Right ventricle myocardium inferior (tissue), 1 donor: Measurements from ENCODE around the gene ECT2. TPM values are rescaled to one million over a fixed set of nuclear protein-coding genes. Genes with fewer than 3 reads are reported as not detected.
"Not testable (repeated sequence)": the region's sequence is repeated elsewhere in the genome, so short reads cannot be mapped to it uniquely, and the experiment has no call there.

ENCODE experiments used
- ATAC-seq: fragments of 200-7000 bp; cut with Tn5 transposase; one replicate; pipeline ENCODE4 v1.9.1; 2020; ENCODE audit warnings: mild to moderate bottlenecking, moderate library complexity
- DNase-seq: peaks from one replicate; pipeline ENCODE4 v3.0.0; 2021; ENCODE audit errors: missing footprints
- intact Hi-C: fragments of 100-400 bp; cut with DNase I; formaldehyde crosslinking; loops from one replicate; pipeline ENCODE4 v1.11.0; 2022
- total RNA-seq: library from RNA; stranded (reverse); fragmentation: NEBNext Ultra II Directional; extraction: Animal tissue kit (Norgen Biotek cat#: 25700); gene quantifications from one replicate; pipeline ENCODE4 v1.2.1, GENCODE V29; 2021
- donor health status: DM: no; HTN: yes; CAD: no; lungs with severe emphysema.

The ECT2 gene
- total RNA-seq, 1 donor from 2014 or later, result 6.3 TPM

GRCh38 chr3:172799246-172799645 is 48.7 kb downstream of the ECT2 start:
- intact Hi-C loops, result no loop called here
- no peak for ATAC-seq
- no peak for DNase-seq

GRCh38 chr3:172800156-172800555 is 49.6 kb downstream of the ECT2 start:
- ATAC-seq, result no peak
- no peak for DNase-seq
- intact Hi-C loops, result no loop called here

DNA sequence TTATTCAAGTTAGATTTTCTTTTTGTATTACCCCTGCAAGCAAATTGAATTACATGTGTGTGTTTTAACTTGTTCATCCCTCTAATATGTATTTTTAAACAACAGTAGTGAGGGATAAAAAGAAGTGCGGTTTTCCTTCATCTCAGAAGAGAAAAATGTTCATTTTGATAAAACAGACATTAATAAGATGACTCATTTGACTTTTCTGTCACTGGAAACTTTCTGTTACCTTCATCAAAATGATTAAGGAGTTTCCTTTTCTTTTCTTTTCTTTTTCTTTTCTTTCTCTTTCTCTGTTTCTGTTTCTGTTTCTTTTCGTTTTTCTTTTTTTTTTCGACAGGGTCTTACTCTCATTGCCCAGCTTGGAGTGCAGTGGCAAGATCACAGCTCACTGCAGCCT is 53.0 kb downstream of the ECT2 start:
- no peak for DNase-seq
- no peak for ATAC-seq
- intact Hi-C loops, result no loop called here

DNA sequence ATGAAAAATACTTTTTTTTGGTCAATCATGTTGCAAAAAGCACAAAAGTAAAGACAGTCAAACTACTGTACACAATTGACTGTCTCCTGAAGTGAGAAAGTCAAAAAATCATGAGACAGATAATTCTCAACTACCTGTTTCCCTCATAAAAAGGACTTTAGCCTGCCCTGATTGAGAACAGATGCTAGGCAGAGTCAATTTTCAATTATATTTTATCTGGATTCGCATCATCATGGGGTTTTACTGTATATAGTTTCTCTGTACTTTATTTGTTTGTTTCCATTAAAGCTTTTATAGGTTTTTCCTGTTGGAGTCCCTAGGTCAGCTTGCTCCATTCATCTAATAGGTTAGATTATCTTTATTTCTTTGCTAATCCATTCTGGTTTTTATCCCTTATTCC is 53.8 kb downstream of the ECT2 start:
- ATAC-seq, result no peak
- intact Hi-C loops, result no loop called here
- DNase-seq, result no peak

DNA sequence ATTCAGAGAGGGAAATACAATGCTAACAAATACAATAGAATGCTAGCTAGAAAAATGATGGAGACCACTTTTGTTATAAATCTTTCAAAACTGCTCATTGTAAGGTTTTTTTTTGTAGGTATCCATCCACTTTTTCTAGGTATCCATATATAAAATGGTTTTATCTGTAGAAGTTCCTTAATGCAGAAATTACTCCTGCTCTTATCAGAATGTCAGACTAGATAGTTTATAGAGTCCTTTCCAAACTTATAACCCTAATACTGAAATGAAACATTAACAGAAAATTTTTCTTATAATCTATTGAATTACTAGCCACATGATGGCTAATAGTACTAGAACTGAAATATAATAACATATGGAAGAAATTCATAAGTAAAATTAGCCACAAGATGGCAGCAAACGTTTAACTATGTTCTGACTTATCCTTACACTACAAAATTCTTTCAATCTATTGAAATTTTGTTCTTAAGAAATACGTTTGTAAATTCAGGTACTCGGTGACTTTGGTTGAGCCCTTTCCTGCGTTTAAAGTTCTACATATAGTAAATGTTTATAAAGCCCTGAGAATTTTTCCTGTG is 58.5 kb downstream of the ECT2 start:
- DNase-seq (no peak), ATAC-seq (no peak)
- intact Hi-C loops, result loop anchor here (5.0 kb wide), 1 partner anchor 743 kb away; no protein-coding TSS in a partner anchor

DNA sequence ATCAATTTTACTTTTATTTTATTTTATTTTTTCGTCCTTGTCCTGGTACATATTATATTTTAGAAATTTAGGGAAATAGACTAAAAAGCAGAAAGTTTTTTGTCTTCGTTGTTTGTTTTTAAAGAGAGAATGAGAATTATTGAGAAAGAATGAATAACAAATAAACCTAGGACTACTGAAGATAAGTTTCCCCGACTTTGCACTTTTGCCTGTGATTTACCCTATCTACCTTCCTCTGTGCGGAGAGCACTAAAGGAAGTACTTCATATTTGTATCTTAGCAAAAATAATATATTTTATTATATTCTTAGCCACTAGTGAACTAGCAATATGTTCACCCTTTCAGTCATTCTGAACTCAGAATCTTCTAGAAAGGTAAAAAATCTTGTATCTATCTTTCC is 60.6 kb downstream of the ECT2 start:
- DNase-seq, result no peak
- no peak for ATAC-seq
- intact Hi-C loops, result loop anchor here (5.0 kb wide), 1 partner anchor 586 kb away; the partner anchor contains the start of gene NLGN1

GRCh38 chr3:172813462-172813861 is 62.9 kb downstream of the ECT2 start:
- intact Hi-C loops, result loop anchor here (5.0 kb wide), 1 partner anchor 584 kb away; the partner anchor contains the start of gene NLGN1
- ATAC-seq, result no peak
- DNase-seq, result no peak

DNA sequence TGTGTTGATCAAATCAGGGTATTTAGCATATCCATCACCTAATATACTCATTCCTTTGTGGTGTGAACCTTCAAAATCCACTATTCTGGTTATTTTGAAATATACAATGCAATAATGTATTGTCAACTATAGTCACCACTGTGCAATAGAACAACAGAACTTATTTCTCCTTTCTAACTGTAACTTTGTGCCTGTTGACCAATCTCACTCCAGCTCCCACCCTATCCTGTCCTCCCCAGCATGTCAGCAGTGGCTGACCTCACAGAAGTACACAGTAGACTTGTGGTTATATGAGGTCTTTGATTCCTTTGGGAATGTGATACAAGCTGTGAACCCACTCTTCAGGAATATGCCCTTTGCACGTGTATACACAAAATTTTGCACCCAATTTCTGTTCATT is 64.2 kb downstream of the ECT2 start:
- intact Hi-C loops, result loop anchor here (5.0 kb wide), 1 partner anchor 583 kb away; the partner anchor contains the start of gene NLGN1
- DNase-seq (no peak), ATAC-seq (no peak)

GRCh38 chr3:172815857-172816256 is 65.3 kb downstream of the ECT2 start:
- ATAC-seq (peak; percentile 78), DNase-seq (no peak)
- intact Hi-C loops, result no loop called here

- ATAC-seq, result no peak
Observed at GRCh38 chr3:172816281-172816680, 65.8 kb downstream of the ECT2 start.

DNA sequence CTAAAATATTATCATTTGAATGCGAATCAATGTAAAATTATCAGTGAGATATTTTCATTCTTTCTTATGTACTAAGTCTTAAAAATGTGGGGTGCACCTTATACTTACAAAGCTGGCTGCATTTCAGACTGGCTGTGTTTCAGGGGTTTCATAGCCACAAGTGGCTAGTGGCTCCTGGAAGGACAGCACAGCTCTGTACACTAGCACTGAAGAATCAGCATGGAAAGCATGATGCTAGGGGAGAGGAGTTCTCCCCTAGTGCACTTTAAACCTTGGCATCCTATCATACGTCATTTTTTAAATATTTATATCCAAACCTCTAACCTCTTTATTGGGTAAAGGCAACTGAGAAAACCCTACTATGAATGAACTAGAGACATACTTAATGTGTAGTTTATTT is 66.4 kb downstream of the ECT2 start:
- DNase-seq (no peak), ATAC-seq (no peak)
- intact Hi-C loops, result no loop called here

More at GRCh38 chr3:172816281-172816680, 65.8 kb downstream of the ECT2 start:
- no peak for DNase-seq
- intact Hi-C loops, result no loop called here

DNA sequence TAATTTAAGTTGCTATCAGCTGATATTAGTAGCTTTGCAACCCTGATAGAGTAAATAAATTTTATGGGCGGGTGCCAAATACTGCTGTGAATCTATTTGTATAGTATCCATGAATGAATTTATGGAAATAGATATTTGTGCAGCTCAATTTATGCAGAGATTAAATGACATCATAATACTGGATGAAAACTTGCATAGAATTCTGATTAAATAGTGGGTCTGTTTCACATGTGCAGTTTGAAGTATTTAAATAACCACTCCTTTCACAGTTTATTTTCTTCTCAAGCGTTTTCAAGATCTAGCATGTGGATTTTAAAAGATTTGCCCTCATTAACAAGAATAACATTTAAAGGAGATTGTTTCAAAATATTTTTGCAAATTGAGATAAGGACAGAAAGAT is 70.0 kb downstream of the ECT2 start:
- ATAC-seq, result no peak
- no peak for DNase-seq
- intact Hi-C loops, result no loop called here

DNA sequence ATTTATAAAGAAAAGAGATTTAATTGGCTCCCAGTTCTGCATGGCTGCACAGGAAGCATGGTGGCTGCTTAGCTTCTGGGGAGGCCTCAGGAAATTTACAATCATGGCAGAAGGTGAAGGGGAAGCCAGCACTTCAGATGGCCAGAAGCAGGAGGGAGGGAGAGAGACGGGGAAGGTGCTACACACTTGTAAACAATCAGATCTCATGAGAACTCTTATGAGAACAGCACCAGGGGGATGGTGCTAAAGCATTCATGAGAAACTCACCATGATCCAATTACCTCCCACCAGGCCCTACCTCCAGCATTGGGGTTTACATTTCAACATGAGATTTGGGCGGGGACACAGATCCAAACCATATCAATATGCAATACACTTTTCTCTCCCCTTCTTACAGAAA is 73.7 kb downstream of the ECT2 start:
- DNase-seq, result no peak
- no peak for ATAC-seq
- intact Hi-C loops, result no loop called here

- DNase-seq, ATAC-seq, intact Hi-C loops: not testable (repeated sequence)
Observed at GRCh38 chr3:172827231-172827630, 76.7 kb downstream of the ECT2 start.

DNA sequence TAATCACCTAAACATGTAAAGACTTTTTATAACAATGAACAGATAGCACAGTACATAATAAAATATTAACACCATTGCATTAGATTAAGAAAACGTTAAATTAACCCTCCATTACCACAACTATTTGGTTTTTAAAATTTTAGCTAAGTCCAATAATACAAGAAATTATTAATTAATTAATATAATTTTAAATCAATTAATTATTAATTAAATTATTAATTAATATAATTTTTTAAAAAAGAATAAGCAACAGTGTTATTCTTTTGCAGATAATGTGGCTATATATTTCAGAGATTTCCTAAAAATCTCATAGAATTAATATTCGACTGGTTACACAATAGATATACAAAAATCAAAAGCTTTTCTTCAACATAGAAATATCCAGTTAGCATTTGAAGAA is 82.5 kb downstream of the ECT2 start:
- intact Hi-C loops, result loop anchor here (10.0 kb wide), 1 partner anchor 152 kb away; no protein-coding TSS in a partner anchor
- no peak for ATAC-seq

DNA sequence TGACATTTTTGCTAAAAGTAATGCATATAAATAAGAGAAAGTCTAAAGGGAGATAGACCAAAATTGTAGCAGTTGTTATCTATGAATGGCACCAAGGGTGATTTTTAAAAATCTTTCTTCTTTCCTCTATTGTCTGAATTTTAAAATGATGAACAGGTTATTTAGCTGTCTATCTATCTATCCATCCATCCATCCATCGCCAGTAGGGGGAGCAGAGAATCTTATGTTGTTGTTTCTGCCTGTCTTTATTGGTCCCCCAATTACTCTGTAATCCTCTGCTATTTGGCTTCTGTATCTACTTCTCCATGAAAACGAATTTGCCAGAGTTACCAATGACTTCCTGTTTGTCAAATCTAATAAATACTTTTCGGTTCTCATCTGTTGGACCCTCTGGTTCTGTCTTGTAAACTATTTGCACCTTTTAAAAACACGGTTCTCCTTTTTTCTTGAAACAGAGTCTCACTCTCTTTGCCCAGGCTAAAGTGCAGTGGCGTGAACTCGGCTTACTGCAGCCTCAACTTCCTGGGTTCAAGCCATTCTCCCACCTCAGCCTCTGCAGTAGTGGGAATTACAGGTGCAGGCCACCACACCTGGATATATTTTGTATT is 86.0 kb downstream of the ECT2 start:
- DNase-seq, result no peak
- peak; percentile 48 for ATAC-seq
- intact Hi-C loops, result loop anchor here (5.0 to 10.0 kb wide), 2 partner anchors 148 to 211 kb away; no protein-coding TSS in a partner anchor

More for the DNA sequence above, 82.5 kb downstream of the ECT2 start:
- no peak for DNase-seq

GRCh38 chr3:172839679-172840078 is 89.2 kb downstream of the ECT2 start:
- ATAC-seq, result no peak
- intact Hi-C loops, result loop anchor here (5.0 to 10.0 kb wide), 2 partner anchors 145 to 208 kb away; no protein-coding TSS in a partner anchor
- DNase-seq, result no peak

DNA sequence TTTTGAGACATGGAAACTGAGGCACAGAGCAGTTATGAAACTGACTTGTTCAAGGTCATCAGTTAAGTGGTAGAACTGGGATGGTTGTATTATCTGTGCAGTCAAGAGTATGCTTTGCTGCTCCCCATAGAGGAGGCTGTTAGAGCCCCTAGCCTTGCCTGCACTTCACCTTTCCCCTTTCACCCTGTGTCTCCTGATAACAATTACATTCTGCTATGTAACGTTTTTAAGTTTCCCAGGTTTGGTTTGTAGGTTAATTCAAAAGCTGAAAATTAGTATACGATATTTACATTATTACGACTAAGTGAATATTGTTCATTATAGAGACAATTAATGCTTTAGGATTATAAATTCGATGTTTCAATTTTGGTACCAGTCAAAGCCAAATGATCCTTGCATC is 89.9 kb downstream of the ECT2 start:
- intact Hi-C loops, result no loop called here
- DNase-seq (no peak), ATAC-seq (no peak)

DNA sequence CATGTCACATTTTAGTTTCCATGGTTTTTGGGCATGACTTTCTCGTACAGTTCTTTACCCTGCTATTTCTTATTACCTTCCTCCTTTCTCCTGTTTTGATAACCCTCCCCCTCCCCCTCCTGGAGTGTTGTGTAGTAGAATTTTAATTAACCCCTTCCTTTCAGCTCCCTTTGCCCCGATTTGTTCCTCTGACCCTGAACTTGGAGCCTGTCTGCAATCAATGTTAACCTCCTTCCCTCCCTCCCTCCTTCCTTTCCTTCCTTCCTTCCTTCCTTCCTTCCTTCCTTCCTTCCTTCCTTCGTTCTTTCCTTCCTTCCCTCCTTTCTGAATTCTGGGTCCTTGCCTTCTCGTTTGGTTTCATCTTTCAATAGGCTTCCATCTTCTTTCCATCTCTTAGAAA is 90.4 kb downstream of the ECT2 start:
- no peak for ATAC-seq
- intact Hi-C loops, result no loop called here
- DNase-seq, result no peak

DNA sequence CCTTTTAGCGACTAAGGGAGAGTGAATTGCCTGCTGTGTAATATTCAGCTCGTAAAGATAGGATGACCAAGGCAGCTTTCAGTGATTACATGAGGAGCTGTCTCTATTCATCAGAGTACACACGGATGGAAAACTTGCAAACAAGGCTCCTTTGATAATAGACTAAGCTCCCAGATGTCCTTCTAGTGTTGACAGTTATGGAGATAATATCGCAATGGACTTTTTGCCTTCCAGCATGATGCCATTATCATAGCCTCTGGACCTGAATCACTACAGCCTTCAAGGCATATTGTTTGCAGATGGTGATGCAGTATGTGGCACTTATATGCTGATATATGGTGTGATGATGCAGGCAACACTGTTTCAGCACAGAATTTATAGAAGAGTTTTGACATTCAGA is 93.9 kb downstream of the ECT2 start:
- DNase-seq (no peak), ATAC-seq (no peak)
- intact Hi-C loops, result no loop called here
